ENCODE measurements around the gene SEMA3E.

Gene SEMA3E

DNA sequence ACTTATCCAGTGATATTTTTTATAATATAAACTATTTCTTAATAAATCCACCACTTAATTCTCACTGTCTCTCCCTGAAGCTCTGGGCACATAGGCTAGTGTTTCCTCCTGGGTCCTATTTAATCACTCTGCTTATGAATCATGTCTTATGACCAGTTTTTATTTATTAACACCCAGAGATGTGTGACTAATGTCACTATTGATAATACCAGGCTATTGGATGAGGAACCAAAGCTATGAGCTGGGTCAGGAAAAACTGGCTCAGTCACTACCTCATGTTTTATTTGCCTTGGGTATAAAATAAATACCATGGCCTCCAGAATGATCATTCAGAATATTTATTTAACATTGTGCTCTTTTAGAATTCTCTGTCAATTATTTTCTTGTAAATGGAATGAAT is 5.2 kb downstream of the SEMA3E start:
- H3K27ac ChIP-seq = no peak overlapping the region
- no peak overlapping the region for H3K4me3 ChIP-seq

DNA sequence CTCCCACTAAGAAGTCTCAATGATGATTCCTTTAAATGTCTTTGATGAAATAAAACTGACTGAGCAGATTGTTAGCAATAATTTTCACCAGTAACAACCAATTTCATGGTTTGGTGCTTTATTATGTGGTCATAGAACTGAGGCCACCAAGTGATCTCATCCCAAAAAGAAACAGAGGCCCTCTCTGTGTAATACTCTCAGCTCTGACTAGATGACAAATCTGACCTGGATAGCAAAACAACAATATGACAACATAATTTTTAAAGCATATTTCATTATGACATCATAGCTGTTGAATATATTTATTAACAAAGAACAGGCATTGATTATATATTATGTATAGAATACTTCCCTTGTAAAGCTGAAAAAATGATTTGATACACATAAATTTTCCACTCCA is 5.9 kb downstream of the SEMA3E start:
- Histone ChIP-seq H3K27ac (no peak overlapping the region), H3K4me3 (no peak overlapping the region)

GRCh38 chr7:83640731-83641537 is 8.0 kb downstream of the SEMA3E start:
- no peak overlapping the region for H3K27ac ChIP-seq
- H3K4me3 ChIP-seq = no peak overlapping the region

DNA sequence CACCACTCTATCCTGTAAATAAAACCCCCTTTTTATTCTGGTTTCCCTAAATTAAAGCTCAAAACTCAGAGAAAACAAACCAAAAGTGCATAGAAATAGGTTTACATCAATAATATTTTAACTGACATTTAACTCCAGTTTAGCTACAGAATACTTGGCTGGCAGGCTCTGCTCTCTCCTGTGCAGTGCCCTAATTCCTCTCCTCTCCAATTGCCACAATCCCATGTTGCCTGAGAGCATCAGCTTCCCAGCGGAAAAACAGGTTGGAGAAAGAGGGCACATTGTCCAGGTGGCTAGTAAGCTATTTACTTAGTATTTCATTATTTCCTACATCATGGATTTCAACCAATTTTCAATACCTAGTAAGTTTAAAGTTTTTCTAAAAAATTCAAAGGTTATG is 8.7 kb downstream of the SEMA3E start:
- H3K27ac ChIP-seq = no peak overlapping the region
- H3K4me3 ChIP-seq = no peak overlapping the region

GRCh38 chr7:83633516-83633915 is 15.4 kb downstream of the SEMA3E start:
- Histone ChIP-seq H3K4me3 (no peak overlapping the region), H3K27ac (no peak overlapping the region)

DNA sequence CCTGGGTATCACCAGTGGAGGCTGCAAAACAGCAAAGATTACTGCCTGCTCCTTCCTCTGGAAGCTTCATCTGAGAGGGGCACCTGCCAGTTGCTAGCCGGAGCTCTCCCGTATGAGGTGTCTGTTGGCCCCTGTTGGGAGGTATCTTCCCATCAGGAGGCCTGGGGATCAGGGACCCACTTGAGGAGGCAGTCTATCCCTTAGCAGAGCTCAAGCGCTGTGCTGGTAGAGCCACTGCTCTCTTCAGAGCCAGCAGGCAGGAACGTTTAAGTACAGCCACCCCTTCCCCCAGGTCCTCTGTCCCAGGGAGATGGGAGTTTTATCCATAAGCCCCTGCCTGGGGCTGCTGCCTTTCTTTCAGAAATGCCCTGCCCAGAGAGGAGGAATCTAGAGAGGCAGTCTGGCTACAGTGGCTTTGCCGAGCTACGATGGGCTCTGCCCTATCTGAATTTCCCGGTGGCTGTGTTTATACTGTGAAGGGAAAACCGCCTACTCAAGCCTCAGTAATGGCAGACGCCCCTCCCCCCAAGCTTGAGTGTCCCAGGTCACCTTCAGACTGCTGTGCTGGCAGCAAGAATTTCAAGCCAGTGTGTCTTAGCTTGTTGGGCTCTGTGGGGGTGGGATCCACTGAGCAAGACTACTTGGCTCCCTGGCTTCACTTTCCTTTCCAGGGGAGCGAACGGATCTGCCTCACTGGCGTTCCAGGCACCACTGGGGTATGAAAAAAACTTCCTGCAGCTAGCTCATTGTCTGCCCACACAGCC is 19.6 kb downstream of the SEMA3E start:
- Histone ChIP-seq H3K4me3 (no peak overlapping the region), H3K27ac (no peak overlapping the region)

GRCh38 chr7:83617858-83618257 is 31.1 kb downstream of the SEMA3E start:
- no peak overlapping the region for H3K27ac ChIP-seq
- no peak overlapping the region for H3K4me3 ChIP-seq

GRCh38 chr7:83614112-83614511 is 34.8 kb downstream of the SEMA3E start:
- Histone ChIP-seq H3K4me3 (no peak overlapping the region), H3K27ac (no peak overlapping the region)

GRCh38 chr7:83613232-83613631 is 35.7 kb downstream of the SEMA3E start:
- no peak overlapping the region for H3K4me3 ChIP-seq
- H3K27ac ChIP-seq = no peak overlapping the region

- Histone ChIP-seq H3K27ac (no peak overlapping the region), H3K4me3 (no peak overlapping the region)
Observed at GRCh38 chr7:83611776-83612175, 37.2 kb downstream of the SEMA3E start.

GRCh38 chr7:83610649-83611304 is 38.2 kb downstream of the SEMA3E start:
- Histone ChIP-seq H3K4me3 (no peak overlapping the region), H3K27ac (no peak overlapping the region)

- Histone ChIP-seq H3K4me3 (no peak overlapping the region), H3K27ac (no peak overlapping the region)
Observed at GRCh38 chr7:83608716-83609115, 40.2 kb downstream of the SEMA3E start.

- H3K27ac ChIP-seq = no peak overlapping the region
- no peak overlapping the region for H3K4me3 ChIP-seq
Observed at GRCh38 chr7:83603649-83604048, 45.3 kb downstream of the SEMA3E start.

DNA sequence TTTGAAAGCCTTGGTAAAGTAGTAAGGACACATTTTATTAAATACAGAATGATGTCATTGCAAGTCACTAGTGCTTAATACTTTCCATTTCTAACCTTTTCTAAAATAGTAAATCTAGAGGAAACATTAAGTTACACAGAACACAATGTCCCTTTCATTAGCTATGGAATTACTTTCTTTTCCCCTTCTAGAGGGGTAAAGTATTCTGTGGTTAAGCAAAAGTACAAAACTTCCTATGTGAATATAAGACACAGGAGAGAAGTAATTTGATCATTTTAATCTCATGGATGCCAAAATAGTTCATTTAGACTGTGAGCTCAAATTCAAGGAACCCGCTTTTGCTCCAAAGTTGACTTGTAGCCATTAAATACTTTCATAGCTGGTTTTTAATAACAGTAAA is 49.8 kb downstream of the SEMA3E start:
- H3K4me3 ChIP-seq = no peak overlapping the region
- H3K27ac ChIP-seq = no peak overlapping the region

- Histone ChIP-seq H3K27ac (no peak overlapping the region), H3K4me3 (no peak overlapping the region)
Observed at GRCh38 chr7:83593921-83594475, 54.9 kb downstream of the SEMA3E start.

DNA sequence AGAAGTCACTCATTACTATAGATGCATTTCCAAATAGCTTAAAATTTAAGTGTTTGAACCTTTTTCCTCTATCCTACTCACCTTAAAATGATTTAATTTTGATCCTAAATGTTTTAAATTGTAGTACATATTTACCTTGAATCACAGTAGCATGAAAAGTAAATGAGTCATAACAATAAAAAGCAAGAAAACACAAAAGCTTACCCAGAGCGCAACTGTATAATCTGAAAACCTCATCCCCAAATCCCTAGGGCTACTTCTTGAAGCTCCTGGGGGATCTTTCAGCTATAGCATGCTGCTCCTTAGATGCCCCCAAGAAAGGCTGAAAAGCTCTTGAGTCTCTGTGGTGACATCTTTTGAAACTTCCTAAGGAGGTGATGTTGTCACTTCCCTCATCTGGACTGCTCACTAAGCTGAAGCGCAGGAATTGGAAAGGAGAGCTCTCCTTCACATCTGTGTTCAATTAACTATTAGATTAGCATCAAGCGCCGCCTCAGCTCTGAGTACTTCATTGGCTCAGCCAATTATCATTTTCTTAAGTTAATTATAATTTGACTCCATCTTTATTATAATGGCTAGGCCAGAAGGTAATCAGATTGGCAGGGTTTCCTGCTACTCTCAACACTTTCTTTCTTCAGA is 60.2 kb downstream of the SEMA3E start:
- H3K27ac ChIP-seq = no peak overlapping the region
- no peak overlapping the region for H3K4me3 ChIP-seq

DNA sequence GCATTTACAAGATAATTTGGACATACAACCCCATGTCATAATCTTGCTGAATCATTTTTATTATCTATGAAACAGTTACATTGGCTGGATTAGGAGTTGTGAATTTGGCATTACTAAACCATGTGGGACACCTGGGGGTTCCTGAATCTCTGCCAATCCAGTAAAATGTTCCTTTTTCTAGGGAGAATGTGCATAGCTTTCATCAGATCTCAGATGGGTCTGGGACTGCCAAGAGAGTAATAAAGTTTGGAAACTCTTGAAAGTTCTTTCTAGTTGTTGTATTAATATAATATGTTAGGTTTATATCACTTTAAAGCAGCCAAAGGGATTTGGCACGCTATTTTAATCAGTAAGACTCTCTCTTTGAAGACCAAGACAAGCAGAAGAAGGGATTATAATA is 62.7 kb downstream of the SEMA3E start:
- Histone ChIP-seq H3K27ac (no peak overlapping the region), H3K4me3 (no peak overlapping the region)

GRCh38 chr7:83581667-83582435 is 67.1 kb downstream of the SEMA3E start:
- Histone ChIP-seq H3K4me3 (no peak overlapping the region), H3K27ac (no peak overlapping the region)

GRCh38 chr7:83579740-83580139 is 69.2 kb downstream of the SEMA3E start:
- H3K4me3 ChIP-seq = no peak overlapping the region
- no peak overlapping the region for H3K27ac ChIP-seq
